ENCODE data around the gene ZC3H18. TPM values are rescaled to one million over a fixed set of nuclear protein-coding genes. Genes with fewer than 3 reads are reported as not detected.
A peak's percentile ranks its signal among the peaks of the same experiment; 100 is the strongest.

ZC3H18 gene
- total and polyA plus RNA-seq, 2 experiments from 2014 or later: 30.0 to 40.7 TPM

DNA sequence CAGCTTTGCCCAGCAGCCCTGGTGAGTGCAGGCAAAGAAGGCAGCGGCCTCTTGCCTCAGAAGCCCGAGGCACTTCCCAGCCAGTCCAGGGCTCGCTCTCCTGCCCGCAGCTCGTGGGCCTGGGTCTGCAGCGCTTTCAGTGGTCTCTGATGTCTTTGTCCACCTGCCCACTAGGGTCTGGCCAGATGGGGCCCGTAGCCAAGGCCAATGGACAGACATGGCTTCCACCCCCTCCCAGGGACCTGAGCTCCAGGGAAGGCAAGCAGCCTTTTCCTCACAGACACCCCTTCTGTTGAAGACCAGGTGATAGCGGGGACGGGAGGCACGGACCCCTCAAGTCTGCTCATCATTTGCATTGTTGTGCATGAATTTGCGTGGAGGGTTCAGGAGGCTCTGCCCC, 33.7 kb upstream of the ZC3H18 start (continued):
- TF ChIP-seq, protein P1, sequence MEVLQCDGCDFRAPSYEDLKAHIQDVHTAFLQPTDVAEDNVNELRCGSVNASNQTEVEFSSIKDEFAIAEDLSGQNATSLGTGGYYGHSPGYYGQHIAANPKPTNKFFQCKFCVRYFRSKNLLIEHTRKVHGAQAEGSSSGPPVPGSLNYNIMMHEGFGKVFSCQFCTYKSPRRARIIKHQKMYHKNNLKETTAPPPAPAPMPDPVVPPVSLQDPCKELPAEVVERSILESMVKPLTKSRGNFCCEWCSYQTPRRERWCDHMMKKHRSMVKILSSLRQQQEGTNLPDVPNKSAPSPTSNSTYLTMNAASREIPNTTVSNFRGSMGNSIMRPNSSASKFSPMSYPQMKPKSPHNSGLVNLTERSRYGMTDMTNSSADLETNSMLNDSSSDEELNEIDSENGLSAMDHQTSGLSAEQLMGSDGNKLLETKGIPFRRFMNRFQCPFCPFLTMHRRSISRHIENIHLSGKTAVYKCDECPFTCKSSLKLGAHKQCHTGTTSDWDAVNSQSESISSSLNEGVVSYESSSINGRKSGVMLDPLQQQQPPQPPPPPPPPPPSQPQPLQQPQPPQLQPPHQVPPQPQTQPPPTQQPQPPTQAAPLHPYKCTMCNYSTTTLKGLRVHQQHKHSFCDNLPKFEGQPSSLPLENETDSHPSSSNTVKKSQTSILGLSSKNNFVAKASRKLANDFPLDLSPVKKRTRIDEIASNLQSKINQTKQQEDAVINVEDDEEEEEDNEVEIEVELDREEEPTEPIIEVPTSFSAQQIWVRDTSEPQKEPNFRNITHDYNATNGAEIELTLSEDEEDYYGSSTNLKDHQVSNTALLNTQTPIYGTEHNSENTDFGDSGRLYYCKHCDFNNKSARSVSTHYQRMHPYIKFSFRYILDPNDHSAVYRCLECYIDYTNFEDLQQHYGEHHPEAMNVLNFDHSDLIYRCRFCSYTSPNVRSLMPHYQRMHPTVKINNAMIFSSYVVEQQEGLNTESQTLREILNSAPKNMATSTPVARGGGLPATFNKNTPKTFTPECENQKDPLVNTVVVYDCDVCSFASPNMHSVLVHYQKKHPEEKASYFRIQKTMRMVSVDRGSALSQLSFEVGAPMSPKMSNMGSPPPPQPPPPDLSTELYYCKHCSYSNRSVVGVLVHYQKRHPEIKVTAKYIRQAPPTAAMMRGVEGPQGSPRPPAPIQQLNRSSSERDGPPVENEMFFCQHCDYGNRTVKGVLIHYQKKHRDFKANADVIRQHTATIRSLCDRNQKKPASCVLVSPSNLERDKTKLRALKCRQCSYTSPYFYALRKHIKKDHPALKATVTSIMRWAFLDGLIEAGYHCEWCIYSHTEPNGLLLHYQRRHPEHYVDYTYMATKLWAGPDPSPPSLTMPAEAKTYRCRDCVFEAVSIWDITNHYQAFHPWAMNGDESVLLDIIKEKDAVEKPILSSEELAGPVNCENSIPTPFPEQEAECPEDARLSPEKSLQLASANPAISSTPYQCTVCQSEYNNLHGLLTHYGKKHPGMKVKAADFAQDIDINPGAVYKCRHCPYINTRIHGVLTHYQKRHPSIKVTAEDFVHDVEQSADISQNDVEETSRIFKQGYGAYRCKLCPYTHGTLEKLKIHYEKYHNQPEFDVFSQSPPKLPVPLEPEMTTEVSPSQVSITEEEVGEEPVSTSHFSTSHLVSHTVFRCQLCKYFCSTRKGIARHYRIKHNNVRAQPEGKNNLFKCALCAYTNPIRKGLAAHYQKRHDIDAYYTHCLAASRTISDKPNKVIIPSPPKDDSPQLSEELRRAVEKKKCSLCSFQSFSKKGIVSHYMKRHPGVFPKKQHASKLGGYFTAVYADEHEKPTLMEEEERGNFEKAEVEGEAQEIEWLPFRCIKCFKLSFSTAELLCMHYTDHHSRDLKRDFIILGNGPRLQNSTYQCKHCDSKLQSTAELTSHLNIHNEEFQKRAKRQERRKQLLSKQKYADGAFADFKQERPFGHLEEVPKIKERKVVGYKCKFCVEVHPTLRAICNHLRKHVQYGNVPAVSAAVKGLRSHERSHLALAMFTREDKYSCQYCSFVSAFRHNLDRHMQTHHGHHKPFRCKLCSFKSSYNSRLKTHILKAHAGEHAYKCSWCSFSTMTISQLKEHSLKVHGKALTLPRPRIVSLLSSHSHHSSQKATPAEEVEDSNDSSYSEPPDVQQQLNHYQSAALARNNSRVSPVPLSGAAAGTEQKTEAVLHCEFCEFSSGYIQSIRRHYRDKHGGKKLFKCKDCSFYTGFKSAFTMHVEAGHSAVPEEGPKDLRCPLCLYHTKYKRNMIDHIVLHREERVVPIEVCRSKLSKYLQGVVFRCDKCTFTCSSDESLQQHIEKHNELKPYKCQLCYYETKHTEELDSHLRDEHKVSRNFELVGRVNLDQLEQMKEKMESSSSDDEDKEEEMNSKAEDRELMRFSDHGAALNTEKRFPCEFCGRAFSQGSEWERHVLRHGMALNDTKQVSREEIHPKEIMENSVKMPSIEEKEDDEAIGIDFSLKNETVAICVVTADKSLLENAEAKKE (CRISPR knock-in tag; IDR thresholded peaks at IDR 0.05): no peak

DNA sequence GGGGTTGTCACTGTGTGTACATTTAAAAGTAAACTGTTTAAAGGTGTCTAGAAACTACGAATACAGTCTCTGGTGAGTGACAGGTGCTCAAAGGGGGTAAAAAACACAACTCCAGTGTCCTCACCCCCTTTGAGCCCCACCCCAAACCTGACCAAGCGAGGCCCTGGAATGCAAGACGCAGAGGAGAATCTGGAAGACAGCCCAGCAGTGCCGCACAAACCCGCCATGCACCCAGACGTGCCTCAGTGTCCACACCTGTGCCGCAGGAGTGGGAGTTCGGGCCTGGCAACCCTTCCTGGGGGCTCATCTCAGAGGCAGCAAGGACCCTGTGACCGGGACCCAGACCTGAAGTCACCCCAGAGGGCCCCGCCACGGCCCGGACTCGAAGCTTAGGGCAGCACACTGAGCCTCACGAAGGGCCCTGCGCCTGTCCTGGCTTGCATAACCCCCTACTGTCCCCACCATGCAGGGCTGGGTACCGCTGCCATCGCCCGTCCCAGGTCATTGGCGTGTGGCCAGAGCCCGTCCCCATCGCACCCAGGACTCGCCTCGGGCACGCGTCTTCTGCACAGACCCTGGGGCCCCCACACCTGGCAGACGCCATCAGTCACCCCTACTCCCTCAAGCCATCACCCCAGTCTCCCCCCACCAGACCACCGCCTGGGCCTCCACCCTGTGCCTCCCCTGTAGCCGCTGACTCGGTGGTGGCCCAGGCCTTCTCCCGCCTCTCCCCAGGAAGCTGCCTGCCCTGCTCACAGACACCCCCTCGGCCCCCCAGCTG, 33.0 kb upstream of the ZC3H18 start:
- DNase-seq (ENCODE audit: low spot score): peak; percentile 59
- peaks cover 16% of the 10 kb centered on the region for H3K27me3 Mint-ChIP-seq (ENCODE audit: insufficient read depth, low read depth, poor library complexity)
- no peak overlapping the region for H3K4me3 Mint-ChIP-seq
- no peak overlapping the region for H3K27ac ChIP-seq (ENCODE audit: low read depth)
- no peaks in the 10 kb centered on the region for H3K27me3 ChIP-seq (ENCODE audit: insufficient read depth)
- no peak overlapping the region for H3K4me2 ChIP-seq
- H3K79me2 ChIP-seq (replicated peaks; ENCODE audit: insufficient read depth): no peaks in the 10 kb centered on the region
- H3K4me1 ChIP-seq (ENCODE audit: insufficient read depth): no peaks in the 10 kb centered on the region; the same call in 1 of the 2 replicates
- H3F3A ChIP-seq (replicated peaks; ENCODE audit: low read depth): peaks cover 5% of the 10 kb centered on the region; the same call in 1 of the 2 replicates
- no peak overlapping the region for H3K27ac Mint-ChIP-seq
- ATAC-seq: peak; percentile 15
- no peak overlapping the region for H3K4me3 ChIP-seq
- no peaks in the 10 kb centered on the region for H3K36me3 ChIP-seq (ENCODE audit: insufficient read depth)
- H3K9me2 ChIP-seq (ENCODE audit: insufficient read depth): no peaks in the 10 kb centered on the region
- no peaks in the 10 kb centered on the region for H4K20me1 ChIP-seq (replicated peaks; ENCODE audit: insufficient read depth)
- no peak overlapping the region for H2AFZ ChIP-seq
- peaks cover 3% of the 10 kb centered on the region; the same call in 2 of the 3 replicates for H3K36me3 Mint-ChIP-seq (ENCODE audit: low read depth)
- TF ChIP-seq, protein P2, sequence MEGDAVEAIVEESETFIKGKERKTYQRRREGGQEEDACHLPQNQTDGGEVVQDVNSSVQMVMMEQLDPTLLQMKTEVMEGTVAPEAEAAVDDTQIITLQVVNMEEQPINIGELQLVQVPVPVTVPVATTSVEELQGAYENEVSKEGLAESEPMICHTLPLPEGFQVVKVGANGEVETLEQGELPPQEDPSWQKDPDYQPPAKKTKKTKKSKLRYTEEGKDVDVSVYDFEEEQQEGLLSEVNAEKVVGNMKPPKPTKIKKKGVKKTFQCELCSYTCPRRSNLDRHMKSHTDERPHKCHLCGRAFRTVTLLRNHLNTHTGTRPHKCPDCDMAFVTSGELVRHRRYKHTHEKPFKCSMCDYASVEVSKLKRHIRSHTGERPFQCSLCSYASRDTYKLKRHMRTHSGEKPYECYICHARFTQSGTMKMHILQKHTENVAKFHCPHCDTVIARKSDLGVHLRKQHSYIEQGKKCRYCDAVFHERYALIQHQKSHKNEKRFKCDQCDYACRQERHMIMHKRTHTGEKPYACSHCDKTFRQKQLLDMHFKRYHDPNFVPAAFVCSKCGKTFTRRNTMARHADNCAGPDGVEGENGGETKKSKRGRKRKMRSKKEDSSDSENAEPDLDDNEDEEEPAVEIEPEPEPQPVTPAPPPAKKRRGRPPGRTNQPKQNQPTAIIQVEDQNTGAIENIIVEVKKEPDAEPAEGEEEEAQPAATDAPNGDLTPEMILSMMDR (conservative IDR thresholded peaks at IDR 0.05; ENCODE audit: low read depth in 2 of 2): peak in 1 of 2 experiments; percentile 32; a peak in 2 of 4 replicates
- no peak for TF ChIP-seq EZH2 (IDR thresholded peaks at IDR 0.05; ENCODE audit: low read depth, unreplicated experiment)
- peaks cover 3% of the 10 kb centered on the region; the same call in 2 of the 3 replicates for H3K9me3 Mint-ChIP-seq
- H3K4me1 Mint-ChIP-seq: peaks cover 10% of the 10 kb centered on the region
